Adrenal gland (tissue), 5 donors: ENCODE results near the gene TPD52L2.

Experiments used
- POLR2A ChIP-seq, 2 donors: fragments of 450-650 bp; IDR thresholded peaks; one replicate each; pipeline ENCODE4 v1.6.1; 2017; ENCODE audit warnings: antibody characterized with exemption in 2 of 2, mild to moderate bottlenecking in 2 of 2, moderate library complexity in 1 of 2
- TF ChIP-seq, protein P1 (sequence below), 6 experiments: fragments of 450-650 bp in 4 of 6; fragments of 200-600 bp in 2 of 6; sonication (generic) in 1 of 6; IDR thresholded peaks; 1 replicate in 5 of 6; 2 replicates in 1 of 6; pipeline versions ENCODE4 v1.5.1 to v1.8.0; 2016 to 2021; ENCODE audit warnings: antibody characterized with exemption in 6 of 6, mild to moderate bottlenecking in 2 of 6, moderate library complexity in 1 of 6
- donor health status: DM: no; HTN: no; CAD: no.

DNA sequence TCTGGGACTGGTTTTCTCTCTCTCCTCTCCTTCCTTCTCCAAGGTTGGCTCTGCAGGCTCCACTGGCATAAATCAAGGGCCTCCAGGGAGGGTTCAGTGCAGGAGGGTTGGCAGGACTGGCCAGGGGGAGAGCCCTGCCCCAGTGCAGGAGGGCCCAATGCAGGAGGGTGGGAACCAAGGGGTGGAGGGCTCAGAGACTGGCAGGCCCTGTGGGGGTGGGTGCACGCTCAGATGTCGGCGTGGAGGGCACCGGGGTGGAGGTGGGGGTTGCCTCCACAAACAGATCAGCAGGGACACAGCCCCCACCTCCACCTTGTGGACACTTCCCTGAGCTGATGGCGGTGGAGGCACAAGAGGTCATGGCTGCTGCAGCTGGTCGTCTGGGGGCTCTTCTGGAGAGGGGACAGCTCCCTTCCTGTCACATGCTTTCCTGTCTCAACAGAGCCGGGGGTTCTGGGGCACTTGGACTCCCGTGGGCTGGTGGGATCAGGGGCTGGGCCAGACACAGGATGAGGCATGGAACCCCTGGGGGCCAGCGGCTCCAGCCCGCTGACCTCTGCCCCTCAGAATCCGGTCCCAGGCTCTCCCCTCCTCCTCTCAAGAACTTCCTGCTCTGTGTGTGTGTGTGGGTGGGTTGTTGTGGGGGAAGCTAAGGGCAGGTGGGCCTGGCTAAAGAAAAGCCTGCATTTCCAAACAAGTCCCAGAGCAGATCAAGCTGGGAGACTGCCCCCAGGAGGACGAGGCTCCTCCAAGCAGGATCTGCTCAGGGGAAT lies 6.5 kb upstream of the TPD52L2 start:
- TF ChIP-seq, protein P1, sequence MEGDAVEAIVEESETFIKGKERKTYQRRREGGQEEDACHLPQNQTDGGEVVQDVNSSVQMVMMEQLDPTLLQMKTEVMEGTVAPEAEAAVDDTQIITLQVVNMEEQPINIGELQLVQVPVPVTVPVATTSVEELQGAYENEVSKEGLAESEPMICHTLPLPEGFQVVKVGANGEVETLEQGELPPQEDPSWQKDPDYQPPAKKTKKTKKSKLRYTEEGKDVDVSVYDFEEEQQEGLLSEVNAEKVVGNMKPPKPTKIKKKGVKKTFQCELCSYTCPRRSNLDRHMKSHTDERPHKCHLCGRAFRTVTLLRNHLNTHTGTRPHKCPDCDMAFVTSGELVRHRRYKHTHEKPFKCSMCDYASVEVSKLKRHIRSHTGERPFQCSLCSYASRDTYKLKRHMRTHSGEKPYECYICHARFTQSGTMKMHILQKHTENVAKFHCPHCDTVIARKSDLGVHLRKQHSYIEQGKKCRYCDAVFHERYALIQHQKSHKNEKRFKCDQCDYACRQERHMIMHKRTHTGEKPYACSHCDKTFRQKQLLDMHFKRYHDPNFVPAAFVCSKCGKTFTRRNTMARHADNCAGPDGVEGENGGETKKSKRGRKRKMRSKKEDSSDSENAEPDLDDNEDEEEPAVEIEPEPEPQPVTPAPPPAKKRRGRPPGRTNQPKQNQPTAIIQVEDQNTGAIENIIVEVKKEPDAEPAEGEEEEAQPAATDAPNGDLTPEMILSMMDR (IDR thresholded peaks at IDR 0.05), result peak in 3 of 6 experiments; percentile 22 to 32 (median 23)
- no peak for TF ChIP-seq POLR2A (IDR thresholded peaks at IDR 0.05)
